C4-2B (cell line): ENCODE data around the gene CDHR2.

Experiments used
- H3K27ac ChIP-seq: fragments of 450-650 bp; 2 replicates; pipeline ENCODE4 v1.5.1; 2017
- ZFX ChIP-seq: fragments of 450-650 bp; IDR thresholded peaks from 2 replicates; pipeline ENCODE4 v1.6.1; 2017
- TF ChIP-seq, protein P1 (sequence below): fragments of 450-650 bp; conservative IDR thresholded peaks from 2 replicates; pipeline ENCODE4 v1.5.1; 2017; ENCODE audit warnings: mild to moderate bottlenecking

CDHR2 gene

GRCh38 chr5:176514244-176514950 is 34.7 kb upstream of the CDHR2 start:
- no peak overlapping the region for H3K27ac ChIP-seq

DNA sequence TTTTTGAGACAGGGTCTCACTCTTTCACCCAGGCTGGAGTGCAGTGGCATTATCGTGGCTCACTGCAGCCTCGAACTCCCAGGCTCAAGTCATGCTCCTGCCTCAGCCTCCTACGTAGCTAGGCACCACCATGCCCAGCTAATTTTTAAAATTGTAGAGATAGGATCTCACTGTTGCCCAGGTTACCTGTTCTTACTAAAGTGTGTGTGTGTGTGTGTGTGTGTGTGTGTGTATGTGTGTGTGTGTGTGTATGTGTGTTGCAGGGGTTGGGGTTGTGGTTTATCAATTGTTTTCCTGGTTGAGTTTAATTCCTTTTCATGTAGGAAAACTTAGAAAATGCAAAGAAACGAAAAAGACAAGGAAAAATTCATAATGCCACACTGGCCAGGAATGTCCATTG is 33.7 kb upstream of the CDHR2 start:
- TF ChIP-seq, protein P1, sequence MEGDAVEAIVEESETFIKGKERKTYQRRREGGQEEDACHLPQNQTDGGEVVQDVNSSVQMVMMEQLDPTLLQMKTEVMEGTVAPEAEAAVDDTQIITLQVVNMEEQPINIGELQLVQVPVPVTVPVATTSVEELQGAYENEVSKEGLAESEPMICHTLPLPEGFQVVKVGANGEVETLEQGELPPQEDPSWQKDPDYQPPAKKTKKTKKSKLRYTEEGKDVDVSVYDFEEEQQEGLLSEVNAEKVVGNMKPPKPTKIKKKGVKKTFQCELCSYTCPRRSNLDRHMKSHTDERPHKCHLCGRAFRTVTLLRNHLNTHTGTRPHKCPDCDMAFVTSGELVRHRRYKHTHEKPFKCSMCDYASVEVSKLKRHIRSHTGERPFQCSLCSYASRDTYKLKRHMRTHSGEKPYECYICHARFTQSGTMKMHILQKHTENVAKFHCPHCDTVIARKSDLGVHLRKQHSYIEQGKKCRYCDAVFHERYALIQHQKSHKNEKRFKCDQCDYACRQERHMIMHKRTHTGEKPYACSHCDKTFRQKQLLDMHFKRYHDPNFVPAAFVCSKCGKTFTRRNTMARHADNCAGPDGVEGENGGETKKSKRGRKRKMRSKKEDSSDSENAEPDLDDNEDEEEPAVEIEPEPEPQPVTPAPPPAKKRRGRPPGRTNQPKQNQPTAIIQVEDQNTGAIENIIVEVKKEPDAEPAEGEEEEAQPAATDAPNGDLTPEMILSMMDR: no peak
- no peak for TF ChIP-seq ZFX
- H3K27ac ChIP-seq: no peak overlapping the region

More at GRCh38 chr5:176514244-176514950, 34.7 kb upstream of the CDHR2 start:
- TF ChIP-seq, protein P1: no peak
- TF ChIP-seq ZFX: no peak

GRCh38 chr5:176517053-176517661 is 32.0 kb upstream of the CDHR2 start:
- H3K27ac ChIP-seq: no peak overlapping the region
- TF ChIP-seq ZFX: no peak
- TF ChIP-seq, protein P1: no peak

DNA sequence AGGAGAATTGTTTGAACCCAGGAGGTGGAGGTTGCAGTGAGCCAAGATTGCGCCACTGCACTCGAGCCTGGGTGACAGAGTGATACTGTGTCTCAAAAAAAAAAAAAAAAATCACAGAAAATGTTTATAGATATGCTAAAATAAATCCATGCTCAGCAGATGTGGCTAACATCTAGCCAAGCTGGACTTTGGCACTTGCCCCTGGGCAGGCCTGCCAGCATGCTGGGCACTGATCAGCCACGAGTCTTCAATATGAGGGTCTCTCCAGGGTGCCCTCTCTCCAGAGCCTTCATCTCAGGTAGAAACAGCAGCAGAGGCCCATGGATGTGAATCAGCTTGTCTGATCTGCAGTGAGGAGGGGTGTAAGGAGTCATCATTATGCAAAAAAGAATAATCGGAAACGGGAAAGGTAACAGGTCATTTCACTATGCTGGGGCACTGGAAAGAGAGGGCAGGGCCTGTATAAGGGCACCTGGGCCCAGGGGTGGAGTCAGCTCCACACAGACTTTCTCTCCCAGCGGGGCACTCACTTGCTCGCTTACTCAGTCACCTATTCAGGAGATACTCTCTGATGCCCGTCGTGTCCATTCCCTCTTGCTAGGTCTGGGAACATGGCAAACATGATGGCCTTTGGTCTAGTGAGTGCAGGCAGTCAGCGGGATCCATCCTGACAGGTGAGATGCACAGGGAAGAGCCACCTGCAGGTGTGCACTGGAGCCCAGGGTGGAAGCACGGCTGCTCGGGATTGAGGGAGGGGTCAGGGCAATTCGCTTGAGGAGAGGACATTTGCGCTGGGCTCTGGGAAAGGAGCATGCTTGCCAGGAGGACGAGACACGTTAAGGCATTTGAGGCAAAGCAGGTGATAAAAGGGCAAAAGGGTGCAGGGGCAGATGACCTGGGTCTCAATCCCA is 29.1 kb upstream of the CDHR2 start:
- TF ChIP-seq, protein P1: no peak
- TF ChIP-seq ZFX: no peak
- H3K27ac ChIP-seq: no peak overlapping the region

DNA sequence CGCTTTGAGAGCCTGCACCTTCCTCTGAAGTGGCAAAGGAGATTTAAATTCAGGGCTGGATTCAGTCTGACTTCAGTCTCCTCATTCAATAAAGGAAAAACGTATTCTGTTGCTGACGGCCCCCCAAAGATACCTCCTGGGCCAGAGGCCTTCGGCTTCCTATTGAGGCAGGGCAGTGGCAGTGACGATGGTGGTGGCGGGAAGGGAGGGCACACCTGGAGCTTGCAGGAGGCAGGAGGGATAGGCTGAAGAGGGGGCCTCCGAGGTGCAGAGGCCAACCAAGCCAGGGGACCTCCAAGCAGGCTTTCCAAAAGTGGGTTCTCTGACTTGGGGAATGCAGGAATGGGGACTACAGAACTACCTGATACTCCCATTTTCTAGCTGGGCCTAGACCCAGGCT is 27.9 kb upstream of the CDHR2 start:
- no peak overlapping the region for H3K27ac ChIP-seq
- TF ChIP-seq, protein P1: no peak
- TF ChIP-seq ZFX: no peak

- no peak for TF ChIP-seq ZFX
- TF ChIP-seq, protein P1: no peak
- no peak overlapping the region for H3K27ac ChIP-seq
Measured at GRCh38 chr5:176521699-176522263, 27.4 kb upstream of the CDHR2 start.
